HEK293 (cell line): Measurements from ENCODE around the gene COL12A1.

Experiments
- CTCF ChIA-PET: fragments of 350-600 bp; formaldehyde crosslinking; extraction: SDS; loops from one replicate; lab custom pipeline; 2021; ENCODE audit warnings: antibody characterized with exemption; lab: Yijun Ruan, JAX
- POLR2A ChIA-PET: fragments of 300-600 bp; formaldehyde crosslinking; extraction: SDS; loops from one replicate; lab custom pipeline; 2020; ENCODE audit warnings: antibody characterized with exemption, inconsistent platforms; lab: Yijun Ruan, JAX
- H3K27ac ChIP-seq: fragments of 200-500 bp; sonication (Bioruptor generic); 2 replicates; pipeline ENCODE4 v1.5.1; 2014; ENCODE audit warnings: low read depth, low read length, control low read depth, inconsistent platforms; ENCODE audit errors: extremely low read depth
- H3K36me3 ChIP-seq, 2 experiments: fragments of 200-500 bp in 1 of 2; sonication (Bioruptor generic) in 1 of 2; 1 replicate in 1 of 2; 2 replicates in 1 of 2; pipeline ENCODE4 v1.5.1; 2014 to 2017; ENCODE audit warnings: inconsistent platforms in 2 of 2, low read length in 2 of 2; ENCODE audit not compliant: control insufficient read depth in 2 of 2, insufficient read depth in 1 of 2
- H3K4me1 ChIP-seq: fragments of 200-500 bp; sonication (Bioruptor generic); 2 replicates; pipeline ENCODE4 v1.5.1; 2014; ENCODE audit warnings: mild to moderate bottlenecking, low read length, inconsistent platforms; ENCODE audit not compliant: control insufficient read depth, insufficient read depth
- H3K4me3 ChIP-seq: 2 replicates; pipeline ENCODE4 v1.5.1; 2011; ENCODE audit warnings: low read depth, mild to moderate bottlenecking, control low read depth, low read length, moderate library complexity
- H3K9me3 ChIP-seq: fragments of 200-500 bp; sonication (Bioruptor generic); 2 replicates; pipeline ENCODE4 v1.5.1; 2014; ENCODE audit warnings: low read depth, low read length, inconsistent platforms; ENCODE audit not compliant: control insufficient read depth, insufficient read depth
- ELK4 ChIP-seq: IDR thresholded peaks from 2 replicates; pipeline ENCODE4 v1.6.1; 2011; ENCODE audit warnings: mild to moderate bottlenecking, low read depth, low read length, borderline replicate concordance
- GFI1B ChIP-seq: fragments of 450-650 bp; formaldehyde crosslinking; IDR thresholded peaks from 2 replicates; pipeline ENCODE4 v1.5.1; 2016; ENCODE audit warnings: missing biosample characterization, missing genetic modification characterization
- GLI2 ChIP-seq: fragments of 450-650 bp; formaldehyde crosslinking; IDR thresholded peaks from 2 replicates; pipeline ENCODE4; 2017; ENCODE audit warnings: missing biosample characterization, missing genetic modification characterization, low read depth, borderline replicate concordance
- KLF8 ChIP-seq: fragments of 450-650 bp; formaldehyde crosslinking; IDR thresholded peaks from 2 replicates; pipeline ENCODE4 v1.5.1; 2016; ENCODE audit warnings: missing biosample characterization, missing genetic modification characterization
- PATZ1 ChIP-seq: fragments of 450-650 bp; formaldehyde crosslinking; IDR thresholded peaks from 2 replicates; pipeline ENCODE4 v1.5.1; 2016; ENCODE audit warnings: missing biosample characterization, missing genetic modification characterization
- TCF7L2 ChIP-seq: IDR thresholded peaks from 2 replicates; pipeline ENCODE4 v1.6.1; 2011; ENCODE audit warnings: low read depth, mild to moderate bottlenecking, inconsistent platforms, low read length, moderate library complexity, borderline replicate concordance
- TRIM28 ChIP-seq: IDR thresholded peaks from 2 replicates; pipeline ENCODE4 v1.6.1; 2011; ENCODE audit warnings: low read length, control low read depth, borderline replicate concordance
- ZNF133 ChIP-seq: fragments of 450-650 bp; formaldehyde crosslinking; IDR thresholded peaks from 2 replicates; pipeline ENCODE4 v1.5.1; 2016; ENCODE audit warnings: missing biosample characterization, missing genetic modification characterization
- ZNF16 ChIP-seq: fragments of 450-650 bp; formaldehyde crosslinking; IDR thresholded peaks from 2 replicates; pipeline ENCODE4 v1.5.1; 2016; ENCODE audit warnings: low read depth, missing biosample characterization, missing genetic modification characterization
- ZNF23 ChIP-seq: fragments of 450-650 bp; formaldehyde crosslinking; IDR thresholded peaks from 2 replicates; pipeline ENCODE4 v1.5.1; 2016; ENCODE audit warnings: missing biosample characterization, missing genetic modification characterization, borderline replicate concordance
- ZNF24 ChIP-seq: fragments of 450-650 bp; formaldehyde crosslinking; IDR thresholded peaks from 2 replicates; pipeline ENCODE4 v1.5.1; 2016; ENCODE audit warnings: missing biosample characterization, missing genetic modification characterization
- ZNF248 ChIP-seq: fragments of 450-650 bp; formaldehyde crosslinking; IDR thresholded peaks from 2 replicates; pipeline ENCODE4 v1.5.1; 2017; ENCODE audit warnings: missing biosample characterization, missing genetic modification characterization
- ZNF292 ChIP-seq: fragments of 450-650 bp; formaldehyde crosslinking; IDR thresholded peaks from 2 replicates; pipeline ENCODE4 v1.5.1; 2016; ENCODE audit warnings: low read depth, missing biosample characterization, missing genetic modification characterization, borderline replicate concordance
- ZNF37A ChIP-seq: fragments of 450-650 bp; IDR thresholded peaks from 2 replicates; pipeline ENCODE4 v1.5.1; 2018; ENCODE audit warnings: missing biosample characterization, missing genetic modification characterization
- ZNF518A ChIP-seq: fragments of 450-650 bp; formaldehyde crosslinking; conservative IDR thresholded peaks from 2 replicates; pipeline ENCODE4 v1.5.1; 2016; ENCODE audit warnings: low read depth, missing biosample characterization, missing genetic modification characterization
- ZNF670 ChIP-seq: fragments of 450-650 bp; formaldehyde crosslinking; IDR thresholded peaks from 2 replicates; pipeline ENCODE4 v1.5.1; 2016; ENCODE audit warnings: missing biosample characterization, missing genetic modification characterization, low read depth
- ZNF785 ChIP-seq: fragments of 450-650 bp; formaldehyde crosslinking; IDR thresholded peaks from 2 replicates; pipeline ENCODE4 v1.5.1; 2016; ENCODE audit warnings: missing biosample characterization, missing genetic modification characterization
- ZNF791 ChIP-seq: fragments of 450-650 bp; formaldehyde crosslinking; IDR thresholded peaks from 2 replicates; pipeline ENCODE4 v1.5.1; 2016; ENCODE audit warnings: missing biosample characterization, missing genetic modification characterization
- TF ChIP-seq, protein P1 (sequence below): fragments of 450-650 bp; formaldehyde crosslinking; IDR thresholded peaks from 2 replicates; pipeline ENCODE4 v1.5.1; 2016; ENCODE audit warnings: missing biosample characterization, missing genetic modification characterization
- TF ChIP-seq, protein P2 (sequence below): fragments of 450-650 bp; formaldehyde crosslinking; IDR thresholded peaks from 2 replicates; pipeline ENCODE4 v1.5.1; 2016; ENCODE audit warnings: missing biosample characterization, missing genetic modification characterization, borderline replicate concordance
- TF ChIP-seq, protein P3 (sequence below): fragments of 450-650 bp; formaldehyde crosslinking; IDR thresholded peaks from 2 replicates; pipeline ENCODE4 v1.5.1; 2016; ENCODE audit warnings: missing biosample characterization, missing genetic modification characterization

The COL12A1 gene

DNA sequence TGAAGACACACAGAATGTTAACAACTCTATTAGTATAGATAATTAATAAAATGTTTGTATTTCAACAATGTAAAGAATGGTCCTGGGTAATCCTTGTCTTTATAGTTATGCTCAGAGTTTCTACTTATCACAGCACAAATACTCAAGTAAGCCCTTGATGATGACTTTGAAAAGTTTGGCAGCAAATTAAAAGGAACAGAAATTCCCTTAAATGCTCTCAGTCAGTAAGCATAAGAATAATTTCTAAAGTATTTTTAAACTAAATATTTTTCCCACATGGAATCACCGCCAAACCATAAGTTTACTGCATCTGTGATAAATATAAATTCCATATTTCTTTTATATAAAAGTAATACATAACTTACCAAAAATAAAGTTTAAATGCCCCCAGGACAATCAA lies 96.1 kb downstream of the COL12A1 start:
- H3K4me1 ChIP-seq = no peaks in the 10 kb centered on the region
- POLR2A ChIA-PET = no interaction called here
- CTCF ChIA-PET = no interaction called here
- H3K4me3 ChIP-seq = no peak overlapping the region
- TF ChIP-seq ZNF791 (tag by site-specific recombination) (no peak), ZNF37A (tag by site-specific recombination) (no peak), ZNF518A (no peak), KLF8 (no peak), PATZ1 (tag by site-specific recombination) (no peak), ELK4 (no peak), ZNF23 (tag by site-specific recombination) (no peak), ZNF292 (no peak), TCF7L2 (no peak)
- TF ChIP-seq, protein P1, sequence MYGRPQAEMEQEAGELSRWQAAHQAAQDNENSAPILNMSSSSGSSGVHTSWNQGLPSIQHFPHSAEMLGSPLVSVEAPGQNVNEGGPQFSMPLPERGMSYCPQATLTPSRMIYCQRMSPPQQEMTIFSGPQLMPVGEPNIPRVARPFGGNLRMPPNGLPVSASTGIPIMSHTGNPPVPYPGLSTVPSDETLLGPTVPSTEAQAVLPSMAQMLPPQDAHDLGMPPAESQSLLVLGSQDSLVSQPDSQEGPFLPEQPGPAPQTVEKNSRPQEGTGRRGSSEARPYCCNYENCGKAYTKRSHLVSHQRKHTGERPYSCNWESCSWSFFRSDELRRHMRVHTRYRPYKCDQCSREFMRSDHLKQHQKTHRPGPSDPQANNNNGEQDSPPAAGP (tag by site-specific recombination) = no peak
- H3K36me3 ChIP-seq = no peaks in the 10 kb centered on the region
- H3K27ac ChIP-seq = no peak overlapping the region
- H3K9me3 ChIP-seq = no peaks in the 10 kb centered on the region

DNA sequence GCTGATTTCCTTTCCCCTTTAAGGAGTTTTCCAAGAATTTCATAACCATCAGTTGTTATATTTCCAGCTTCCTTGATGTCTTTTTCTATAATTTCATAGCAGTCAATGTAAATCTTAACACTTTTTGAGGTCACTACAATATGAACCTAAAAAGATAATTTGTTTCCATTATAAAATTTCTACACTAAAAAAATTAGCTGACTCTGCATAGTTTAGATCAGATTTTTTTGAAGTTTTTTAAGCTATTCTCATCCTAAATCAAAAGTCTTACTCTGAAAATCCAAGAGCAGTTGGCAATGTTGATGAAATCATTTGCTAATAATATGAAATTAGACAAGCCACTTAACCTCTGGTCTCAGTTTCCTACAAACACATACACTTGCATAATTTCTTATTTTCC lies 96.8 kb downstream of the COL12A1 start:
- Histone ChIP-seq H3K4me1 (no peaks in the 10 kb centered on the region), H3K36me3 (no peaks in the 10 kb centered on the region), H3K4me3 (no peak overlapping the region), H3K27ac (no peak overlapping the region), H3K9me3 (no peaks in the 10 kb centered on the region)
- POLR2A ChIA-PET = no interaction called here
- TF ChIP-seq ZNF133 (tag by site-specific recombination) (no peak), ZNF670 (tag by site-specific recombination) (no peak), GFI1B (no peak), ZNF16 (tag by site-specific recombination) (no peak), ZNF24 (no peak), ZNF785 (tag by site-specific recombination) (no peak), GLI2 (no peak), TRIM28 (no peak), ZNF248 (no peak)
- TF ChIP-seq, protein P2, sequence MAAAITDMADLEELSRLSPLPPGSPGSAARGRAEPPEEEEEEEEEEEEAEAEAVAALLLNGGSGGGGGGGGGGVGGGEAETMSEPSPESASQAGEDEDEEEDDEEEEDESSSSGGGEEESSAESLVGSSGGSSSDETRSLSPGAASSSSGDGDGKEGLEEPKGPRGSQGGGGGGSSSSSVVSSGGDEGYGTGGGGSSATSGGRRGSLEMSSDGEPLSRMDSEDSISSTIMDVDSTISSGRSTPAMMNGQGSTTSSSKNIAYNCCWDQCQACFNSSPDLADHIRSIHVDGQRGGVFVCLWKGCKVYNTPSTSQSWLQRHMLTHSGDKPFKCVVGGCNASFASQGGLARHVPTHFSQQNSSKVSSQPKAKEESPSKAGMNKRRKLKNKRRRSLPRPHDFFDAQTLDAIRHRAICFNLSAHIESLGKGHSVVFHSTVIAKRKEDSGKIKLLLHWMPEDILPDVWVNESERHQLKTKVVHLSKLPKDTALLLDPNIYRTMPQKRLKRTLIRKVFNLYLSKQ = no peak
- TF ChIP-seq, protein P3, sequence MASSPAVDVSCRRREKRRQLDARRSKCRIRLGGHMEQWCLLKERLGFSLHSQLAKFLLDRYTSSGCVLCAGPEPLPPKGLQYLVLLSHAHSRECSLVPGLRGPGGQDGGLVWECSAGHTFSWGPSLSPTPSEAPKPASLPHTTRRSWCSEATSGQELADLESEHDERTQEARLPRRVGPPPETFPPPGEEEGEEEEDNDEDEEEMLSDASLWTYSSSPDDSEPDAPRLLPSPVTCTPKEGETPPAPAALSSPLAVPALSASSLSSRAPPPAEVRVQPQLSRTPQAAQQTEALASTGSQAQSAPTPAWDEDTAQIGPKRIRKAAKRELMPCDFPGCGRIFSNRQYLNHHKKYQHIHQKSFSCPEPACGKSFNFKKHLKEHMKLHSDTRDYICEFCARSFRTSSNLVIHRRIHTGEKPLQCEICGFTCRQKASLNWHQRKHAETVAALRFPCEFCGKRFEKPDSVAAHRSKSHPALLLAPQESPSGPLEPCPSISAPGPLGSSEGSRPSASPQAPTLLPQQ (tag by site-specific recombination) = no peak
- CTCF ChIA-PET = interaction anchor here (0.5 to 1.2 kb wide), 3 partner anchors 100 to 228 kb away, joined by 3 to 4 read pairs (median 4); no protein-coding TSS in a partner anchor
